Measurements from ENCODE around the gene SLC6A12.

SLC6A12 gene

GRCh38 chr12:234891-235415 lies 21.0 kb upstream of the SLC6A12 start:
- DNase-seq (ENCODE audit: low read depth in 2 of 2) = no peak

- DNase-seq (ENCODE audit: low read depth in 2 of 2) = no peak
Measured at GRCh38 chr12:234019-234418, 20.1 kb upstream of the SLC6A12 start.

- DNase-seq (ENCODE audit: low read depth in 2 of 2) = no peak
Measured at GRCh38 chr12:233615-233968, 19.6 kb upstream of the SLC6A12 start.

- no peak for DNase-seq (ENCODE audit: low read depth in 2 of 2)
Measured at GRCh38 chr12:232731-233614, 19.0 kb upstream of the SLC6A12 start.

GRCh38 chr12:230925-231671 lies 17.1 kb upstream of the SLC6A12 start:
- DNase-seq (ENCODE audit: low read depth in 2 of 2) = no peak

- no peak for DNase-seq (ENCODE audit: low read depth in 2 of 2)
Measured at GRCh38 chr12:229441-230191, 15.7 kb upstream of the SLC6A12 start.

- no peak for DNase-seq (ENCODE audit: low read depth in 2 of 2)
Measured at GRCh38 chr12:228846-229200, 14.9 kb upstream of the SLC6A12 start.

- DNase-seq (ENCODE audit: low read depth in 2 of 2) = no peak
Measured at GRCh38 chr12:227923-228845, 14.2 kb upstream of the SLC6A12 start.

- no peak for DNase-seq (ENCODE audit: low read depth in 2 of 2)
Measured at GRCh38 chr12:227286-227915, 13.4 kb upstream of the SLC6A12 start.

GRCh38 chr12:226401-226800 lies 12.4 kb upstream of the SLC6A12 start:
- no peak for DNase-seq (ENCODE audit: low read depth in 2 of 2)

- no peak for DNase-seq (ENCODE audit: low read depth in 2 of 2)
Measured at GRCh38 chr12:225012-225411, 11.1 kb upstream of the SLC6A12 start.

- no peak for DNase-seq (ENCODE audit: low read depth in 2 of 2)
Measured at GRCh38 chr12:224330-224729, 10.4 kb upstream of the SLC6A12 start.

GRCh38 chr12:223841-224240 lies 9.9 kb upstream of the SLC6A12 start:
- no peak for DNase-seq (ENCODE audit: low read depth in 2 of 2)

- DNase-seq (ENCODE audit: low read depth in 2 of 2) = no peak
Measured at GRCh38 chr12:221736-222135, 7.8 kb upstream of the SLC6A12 start.

- no peak for DNase-seq (ENCODE audit: low read depth in 2 of 2)
Measured at GRCh38 chr12:220946-221550, 7.1 kb upstream of the SLC6A12 start.

GRCh38 chr12:220491-220890 lies 6.5 kb upstream of the SLC6A12 start:
- DNase-seq (ENCODE audit: low read depth in 2 of 2) = no peak

- DNase-seq (ENCODE audit: low read depth in 2 of 2) = no peak
Measured at GRCh38 chr12:219891-220352, 6.0 kb upstream of the SLC6A12 start.

GRCh38 chr12:218728-219590 lies 5.0 kb upstream of the SLC6A12 start:
- no peak for DNase-seq (ENCODE audit: low read depth in 2 of 2)

GRCh38 chr12:218221-218620 lies 4.3 kb upstream of the SLC6A12 start:
- no peak for DNase-seq (ENCODE audit: low read depth in 2 of 2)
